Stimulated activated naive CD8-positive, alpha-beta T cell treated with anti-CD3 and anti-CD28 coated beads, Interleukin-15, amount 100 ng/mL, for 72 hours (primary cell): ENCODE measurements around the gene GPR173.

Experiments
- ATAC-seq: fragments of 150-1000 bp; cut with Tn5 transposase; 2 replicates; pipeline ENCODE4 v1.10.0; 2021; ENCODE audit warnings: mild to moderate bottlenecking, moderate library complexity
- DNase-seq, 2 donors: peaks; one replicate each; pipeline ENCODE4 v3.0.0; 2021 to 2022
- H3K27ac Mint-ChIP-seq, 2 donors: one replicate each; pipeline ENCODE4 v1.8.0; 2022; ENCODE audit warnings: mild to moderate bottlenecking in 2 of 2, mixed read lengths in 2 of 2, moderate library complexity in 2 of 2
- H3K27me3 Mint-ChIP-seq: one replicate; pipeline ENCODE4 v1.8.0; 2022; ENCODE audit warnings: mixed read lengths
- H3K4me1 Mint-ChIP-seq: one replicate; pipeline ENCODE4 v1.8.0; 2022; ENCODE audit warnings: mild to moderate bottlenecking, mixed read lengths
- H3K4me3 Mint-ChIP-seq, 2 donors: one replicate each; pipeline ENCODE4 v1.8.0; 2022; ENCODE audit warnings: mild to moderate bottlenecking in 2 of 2, mixed read lengths in 2 of 2, moderate library complexity in 1 of 2
- H3K9me3 Mint-ChIP-seq, 2 donors: one replicate each; pipeline ENCODE4 v1.8.0; 2022; ENCODE audit warnings: mixed read lengths in 2 of 2

Gene GPR173

DNA sequence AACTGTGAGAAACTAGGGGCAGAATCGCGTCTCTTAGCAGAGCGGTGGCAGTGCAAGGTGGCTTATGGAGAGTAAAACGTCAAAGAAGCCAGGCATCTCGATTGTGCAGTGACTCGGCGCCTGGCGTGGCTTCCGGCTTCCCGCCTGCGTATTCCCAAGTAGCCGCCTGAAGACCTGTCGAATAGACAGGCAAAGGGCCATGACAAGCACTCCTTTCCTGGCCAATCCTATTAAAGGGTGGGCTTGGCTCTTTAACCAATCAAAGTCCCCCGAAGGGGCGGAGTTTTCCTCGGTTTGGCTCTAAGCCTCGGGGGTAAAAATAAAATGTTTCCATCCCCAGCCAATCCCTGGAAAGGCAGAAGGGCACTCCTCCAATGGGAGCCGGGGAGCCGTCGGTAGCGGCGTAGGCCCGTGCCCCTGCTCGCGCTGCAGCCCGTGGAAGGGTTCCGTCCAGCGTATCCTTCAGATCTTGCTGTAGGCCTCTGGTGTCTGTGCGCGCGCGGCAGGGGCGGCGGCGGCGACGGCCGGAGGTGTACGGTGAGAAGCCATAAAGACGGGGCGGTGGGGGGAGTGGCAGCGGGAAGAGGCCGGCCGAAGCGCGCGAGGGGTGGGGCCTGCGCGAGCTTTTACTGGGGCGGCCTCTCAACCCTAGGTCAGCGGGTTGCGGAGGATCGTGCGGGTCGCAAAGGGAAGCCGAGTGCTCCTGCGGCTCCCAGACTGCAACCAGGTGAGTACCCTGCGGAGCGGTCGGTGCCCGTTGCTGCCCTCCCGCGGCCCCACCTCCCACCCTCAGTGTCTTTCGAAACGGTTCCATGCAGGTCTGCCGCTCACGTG is 45.4 kb downstream of the GPR173 start, which contains the start of gene KANTR:
Gene KANTR, plus strand, starts transcription at position 395 of the 834 bp plus-strand sequence. CDS start 30,131 bp downstream, outside the sequence.
- peak within 1 kb of the TSS; percentile 84 to 87 for H3K4me3 Mint-ChIP-seq
- peaks cover 18% of the 10 kb centered on the region for H3K4me1 Mint-ChIP-seq
- peak within 1 kb of the TSS; percentile 88 to 96 for H3K27ac Mint-ChIP-seq
- ATAC-seq (peak; percentile 89), DNase-seq (peak; percentile 78 to 84)
- H3K9me3 Mint-ChIP-seq = no peaks in the 10 kb centered on the region
- no peaks in the 10 kb centered on the region for H3K27me3 Mint-ChIP-seq

DNA sequence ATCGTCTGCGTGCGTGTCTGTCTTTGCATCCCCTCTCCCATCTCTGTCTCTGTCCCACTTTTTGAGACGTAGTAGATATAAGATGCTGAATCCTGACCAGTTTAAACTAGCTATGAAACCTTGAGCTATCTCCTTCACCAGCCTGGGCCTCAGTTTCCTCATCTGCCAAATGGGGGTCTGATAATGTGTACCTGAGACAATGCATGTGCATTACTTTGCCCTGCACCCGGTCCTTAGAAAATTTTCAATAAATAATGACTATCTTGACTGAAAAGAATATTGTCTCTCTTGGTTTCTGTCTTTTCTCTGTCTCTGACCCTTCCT is 46.0 kb downstream of the GPR173 start:
- DNase-seq (no peak), ATAC-seq (no peak)
- Mint-ChIP-seq H3K9me3 (no peaks in the 10 kb centered on the region), H3K4me3 (peak overlapping the region; percentile 84 to 87), H3K27me3 (no peaks in the 10 kb centered on the region), H3K27ac (peak overlapping the region; percentile 88 to 93), H3K4me1 (peaks cover 15% of the 10 kb centered on the region)

DNA sequence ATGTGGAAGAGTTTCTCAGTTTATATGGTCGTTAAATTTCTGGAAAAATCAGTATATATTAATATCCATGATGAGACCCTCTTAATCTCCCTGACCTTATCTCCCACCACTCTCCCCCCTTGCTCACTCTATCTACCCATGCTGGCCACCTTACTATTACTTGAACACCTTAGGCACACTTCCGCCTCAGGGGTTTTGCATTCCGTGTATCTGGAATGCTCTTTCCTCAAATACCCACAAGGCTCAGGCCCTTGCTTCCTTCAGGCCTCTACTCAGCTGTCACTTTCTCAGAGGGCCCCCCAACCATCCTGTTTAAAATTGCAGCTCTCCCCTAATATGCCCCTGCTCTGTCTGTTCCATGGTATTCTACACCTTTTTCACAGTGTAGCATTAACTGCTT is 47.2 kb downstream of the GPR173 start:
- Mint-ChIP-seq H3K9me3 (no peaks in the 10 kb centered on the region), H3K27ac (peak overlapping the region in 1 of 2 donors; percentile 29), H3K4me1 (peaks cover 15% of the 10 kb centered on the region), H3K4me3 (no peak overlapping the region), H3K27me3 (no peaks in the 10 kb centered on the region)
- ATAC-seq (no peak), DNase-seq (no peak)

DNA sequence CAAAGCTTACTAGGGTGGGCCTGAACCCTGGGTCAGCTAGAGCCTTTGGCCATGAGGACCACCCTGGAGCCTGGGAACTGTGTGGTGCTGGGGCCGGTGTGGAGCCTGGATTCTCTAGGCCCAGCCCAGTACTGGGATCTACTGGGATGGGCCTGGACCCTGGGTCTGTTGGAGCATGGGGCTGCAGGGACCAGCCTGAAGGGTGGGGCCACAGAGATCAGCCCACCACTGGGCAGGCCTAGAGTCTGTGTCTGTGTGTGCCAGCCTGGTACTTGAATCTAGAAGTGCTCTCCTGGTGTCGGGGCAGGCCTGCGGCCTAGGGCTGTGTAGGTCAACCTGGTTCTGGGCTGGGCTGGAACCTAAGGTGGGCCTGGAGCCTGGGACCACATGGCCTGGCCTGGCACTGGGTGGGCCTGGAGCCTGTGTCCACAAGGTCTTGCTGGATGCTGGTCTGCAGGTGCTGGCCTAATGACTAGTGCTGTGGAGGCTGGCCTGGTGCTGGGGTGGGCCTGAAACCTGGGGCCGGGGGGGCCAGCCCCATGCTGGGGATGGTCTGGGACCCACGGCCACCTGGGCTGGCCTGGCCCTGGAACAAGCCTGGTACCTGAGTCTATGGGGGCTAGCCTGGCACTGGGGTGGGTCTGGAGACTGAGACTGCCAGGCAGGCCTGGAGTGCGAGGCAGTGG is 66.4 kb downstream of the GPR173 start:
- no peak for ATAC-seq
- no peak for DNase-seq
- H3K9me3 Mint-ChIP-seq = no peaks in the 10 kb centered on the region
- no peaks in the 10 kb centered on the region for H3K27me3 Mint-ChIP-seq
- peaks cover 17% of the 10 kb centered on the region for H3K4me1 Mint-ChIP-seq
- H3K27ac Mint-ChIP-seq = no peak overlapping the region
- H3K4me3 Mint-ChIP-seq = no peak overlapping the region

DNA sequence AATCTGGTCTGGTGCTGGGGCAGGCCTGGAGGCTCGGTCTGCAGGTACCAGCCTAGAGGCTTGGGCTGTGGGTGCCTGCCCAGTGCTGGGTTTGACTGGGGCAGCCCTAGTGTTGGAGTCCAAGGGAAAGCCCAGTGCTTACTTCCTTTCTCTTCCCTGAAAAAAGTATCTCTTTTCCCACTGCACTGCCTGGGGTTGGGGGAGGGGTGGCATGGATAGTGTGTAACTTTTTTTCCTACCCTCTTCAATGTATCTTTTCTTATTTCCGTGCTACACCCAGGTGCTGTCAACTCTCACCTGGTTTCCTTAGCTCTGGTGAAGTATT is 66.9 kb downstream of the GPR173 start:
- H3K4me1 Mint-ChIP-seq = peaks cover 17% of the 10 kb centered on the region
- H3K27ac Mint-ChIP-seq = no peak overlapping the region
- no peak for DNase-seq
- ATAC-seq = no peak
- H3K4me3 Mint-ChIP-seq = no peak overlapping the region
- H3K9me3 Mint-ChIP-seq = no peaks in the 10 kb centered on the region
- no peaks in the 10 kb centered on the region for H3K27me3 Mint-ChIP-seq

DNA sequence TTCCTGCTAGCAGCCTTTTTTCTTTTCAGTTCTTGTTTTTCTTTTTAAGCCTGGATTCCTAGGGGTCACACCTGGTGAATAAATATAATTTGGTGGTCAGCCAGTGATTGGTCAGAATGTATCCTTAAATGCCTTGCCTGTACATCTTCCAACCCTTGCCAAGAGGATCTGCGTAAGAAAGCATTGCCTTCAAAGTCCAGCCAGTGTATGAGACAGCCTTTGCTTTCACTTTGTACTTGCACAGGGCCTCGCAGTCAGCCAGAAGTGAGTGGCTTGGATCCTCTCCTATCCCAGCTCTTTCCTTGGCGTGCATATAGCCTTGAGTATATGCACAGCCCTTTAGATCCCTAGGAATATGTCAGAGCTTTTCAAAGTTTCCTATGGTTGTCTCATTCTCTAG is 67.5 kb downstream of the GPR173 start:
- H3K4me3 Mint-ChIP-seq = no peak overlapping the region
- peaks cover 17% of the 10 kb centered on the region for H3K4me1 Mint-ChIP-seq
- no peak for DNase-seq
- no peak for ATAC-seq
- H3K27me3 Mint-ChIP-seq = no peaks in the 10 kb centered on the region
- H3K9me3 Mint-ChIP-seq = no peaks in the 10 kb centered on the region
- no peak overlapping the region for H3K27ac Mint-ChIP-seq

DNA sequence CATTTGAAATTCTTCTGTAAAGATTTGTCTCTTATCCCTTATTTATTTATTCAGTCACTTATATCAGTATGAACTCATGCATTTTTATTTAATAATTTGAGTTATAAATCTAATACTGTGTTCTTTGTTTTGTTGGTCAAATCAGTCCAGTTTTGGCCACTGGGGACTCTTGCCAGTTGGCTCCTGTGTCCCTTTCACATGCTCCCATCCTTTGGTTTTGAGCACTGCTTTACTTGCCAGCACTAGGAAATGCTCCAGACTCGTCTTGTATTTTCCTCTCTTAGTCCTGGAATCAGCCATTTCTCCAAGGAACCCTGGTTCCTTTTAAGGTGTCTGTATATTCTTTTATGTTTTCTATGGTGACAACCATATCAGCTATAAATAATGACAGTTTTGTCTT is 73.4 kb downstream of the GPR173 start:
- ATAC-seq = no peak
- Mint-ChIP-seq H3K27ac (no peak overlapping the region), H3K9me3 (peaks cover 0 to 5% of the 10 kb centered on the region in 2 donors), H3K4me1 (peaks cover 19% of the 10 kb centered on the region), H3K27me3 (no peaks in the 10 kb centered on the region), H3K4me3 (no peak overlapping the region)
- no peak for DNase-seq

DNA sequence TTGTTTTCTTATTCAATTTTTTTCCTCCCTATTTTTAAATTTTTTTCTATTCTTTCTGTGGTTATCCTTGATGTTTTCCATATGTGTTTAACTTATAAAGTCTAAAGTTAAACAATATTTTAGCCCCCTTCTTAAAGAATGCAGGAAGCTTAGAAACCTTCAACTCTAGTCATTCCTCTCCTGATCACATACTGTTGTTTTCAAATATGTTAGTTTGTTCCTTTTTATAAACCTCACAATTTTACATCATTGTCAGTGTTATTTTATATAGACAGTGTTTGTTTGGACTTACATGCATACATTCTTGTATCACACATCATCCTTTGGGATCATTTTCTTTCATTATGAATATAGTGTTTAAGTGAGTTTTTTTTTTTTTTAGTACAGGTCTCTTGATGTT is 76.9 kb downstream of the GPR173 start:
- no peak for DNase-seq
- Mint-ChIP-seq H3K4me1 (peaks cover 21% of the 10 kb centered on the region), H3K4me3 (no peak overlapping the region), H3K9me3 (peaks cover 0 to 5% of the 10 kb centered on the region in 2 donors), H3K27me3 (no peaks in the 10 kb centered on the region), H3K27ac (no peak overlapping the region)
- ATAC-seq = no peak

DNA sequence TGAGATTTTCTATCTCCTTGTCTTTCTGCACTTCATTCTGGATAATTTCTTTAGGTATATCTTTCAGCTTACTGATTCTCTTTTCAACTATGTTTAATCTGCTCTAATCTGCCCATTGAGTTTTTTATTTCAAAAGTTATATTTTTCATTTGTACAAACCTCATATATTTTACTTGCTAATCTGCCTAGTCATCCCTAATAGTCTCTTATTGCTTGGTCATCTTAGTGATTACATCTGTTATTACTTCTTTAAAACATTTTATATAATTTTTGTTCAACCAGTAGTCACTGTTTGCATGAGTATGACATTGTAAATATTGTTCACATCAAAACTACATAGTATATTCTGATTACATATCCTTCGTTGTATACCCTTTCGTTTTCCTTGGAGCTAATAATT is 77.8 kb downstream of the GPR173 start:
- peaks cover 0 to 5% of the 10 kb centered on the region in 2 donors for H3K9me3 Mint-ChIP-seq
- ATAC-seq = no peak
- no peak overlapping the region for H3K27ac Mint-ChIP-seq
- H3K27me3 Mint-ChIP-seq = no peaks in the 10 kb centered on the region
- DNase-seq = no peak
- peaks cover 25% of the 10 kb centered on the region for H3K4me1 Mint-ChIP-seq
- no peak overlapping the region for H3K4me3 Mint-ChIP-seq

DNA sequence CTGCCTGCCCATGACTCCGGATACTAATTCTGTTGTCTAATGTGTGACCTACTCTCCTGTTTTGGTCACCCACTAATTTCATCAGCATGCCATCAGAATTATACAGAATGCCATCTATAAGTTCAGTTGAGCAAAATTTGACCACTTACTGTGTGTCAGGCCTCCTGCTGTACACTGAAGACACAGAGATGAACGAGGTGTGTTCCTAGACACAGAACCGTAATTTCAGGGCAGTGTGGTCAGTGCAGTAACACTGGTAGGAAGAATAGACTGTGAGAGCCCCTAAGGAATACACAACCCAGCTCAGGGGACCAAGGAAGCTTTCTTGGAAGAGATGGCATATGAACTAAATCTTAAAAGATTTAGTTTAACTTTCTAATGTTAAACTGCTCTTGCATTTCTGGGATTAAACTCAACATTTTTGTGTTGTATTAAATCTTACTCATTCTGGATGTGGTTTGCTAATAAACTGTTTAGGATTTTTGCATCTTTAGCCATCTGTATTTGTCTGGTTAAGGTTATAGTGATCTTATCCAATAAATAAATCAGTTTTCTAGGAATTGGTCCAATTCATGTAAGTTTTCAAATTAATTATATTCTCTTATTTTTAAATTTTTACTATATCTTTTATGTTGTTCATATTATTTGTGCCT is 79.6 kb downstream of the GPR173 start:
- H3K4me1 Mint-ChIP-seq = peaks cover 25% of the 10 kb centered on the region
- DNase-seq = no peak
- H3K27ac Mint-ChIP-seq = no peak overlapping the region
- peaks cover 0 to 5% of the 10 kb centered on the region in 2 donors for H3K9me3 Mint-ChIP-seq
- ATAC-seq = no peak
- H3K4me3 Mint-ChIP-seq = no peak overlapping the region
- H3K27me3 Mint-ChIP-seq = no peaks in the 10 kb centered on the region
